HG02938 (cell line): ENCODE data around the gene CRYBB3.

Source experiments
- ATAC-seq: cut with Tn5 transposase; IDR thresholded peaks from one replicate; pipeline ENCODE4 v1.9.1; 2021; ENCODE audit warnings: mild to moderate bottlenecking, moderate library complexity; ENCODE audit not compliant: unreplicated experiment

CRYBB3 gene

DNA sequence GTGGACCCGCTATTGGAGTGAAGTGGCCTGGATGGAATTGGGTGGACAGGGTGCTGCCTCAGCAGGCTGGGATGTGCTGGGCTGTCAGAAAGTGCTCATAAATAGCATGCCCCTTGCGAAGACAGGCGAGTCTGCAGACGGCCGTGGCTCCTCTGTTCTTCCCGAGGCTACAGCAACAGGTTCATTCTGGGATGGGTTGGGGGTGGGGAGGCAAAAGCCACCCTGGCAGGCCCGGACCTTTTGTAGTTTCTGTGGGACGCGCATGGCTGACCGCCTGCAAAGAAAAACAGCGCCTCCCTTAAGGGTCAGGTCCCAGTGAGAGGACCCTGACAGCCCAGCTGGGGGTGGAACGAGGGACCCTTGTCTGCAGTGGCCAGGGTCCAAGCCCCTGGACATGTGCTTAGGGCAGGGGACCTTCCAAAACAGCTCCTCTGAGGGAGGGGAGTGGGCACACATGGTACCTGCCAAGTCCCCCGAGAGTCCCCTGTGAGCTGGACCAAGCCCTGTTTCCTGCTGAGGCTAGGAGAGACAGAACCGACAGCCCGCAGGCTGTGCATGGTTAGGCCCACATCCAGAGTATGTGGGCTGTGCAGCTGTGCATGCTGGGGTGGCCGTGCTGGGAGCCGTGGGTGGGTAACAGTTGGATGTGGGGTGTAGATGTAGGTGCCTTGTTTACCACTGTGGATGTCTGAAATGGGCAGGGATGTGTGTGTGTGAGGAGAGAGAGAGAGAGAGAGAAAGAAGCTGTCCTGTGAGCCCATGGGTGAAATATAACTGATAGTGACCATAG lies at the start of gene CRYBB3:
CRYBB3 (plus strand) TSS at position 128 of the 790 bp plus-strand sequence. CDS start 1,539 bp downstream, outside the sequence.
- ATAC-seq = no peak

DNA sequence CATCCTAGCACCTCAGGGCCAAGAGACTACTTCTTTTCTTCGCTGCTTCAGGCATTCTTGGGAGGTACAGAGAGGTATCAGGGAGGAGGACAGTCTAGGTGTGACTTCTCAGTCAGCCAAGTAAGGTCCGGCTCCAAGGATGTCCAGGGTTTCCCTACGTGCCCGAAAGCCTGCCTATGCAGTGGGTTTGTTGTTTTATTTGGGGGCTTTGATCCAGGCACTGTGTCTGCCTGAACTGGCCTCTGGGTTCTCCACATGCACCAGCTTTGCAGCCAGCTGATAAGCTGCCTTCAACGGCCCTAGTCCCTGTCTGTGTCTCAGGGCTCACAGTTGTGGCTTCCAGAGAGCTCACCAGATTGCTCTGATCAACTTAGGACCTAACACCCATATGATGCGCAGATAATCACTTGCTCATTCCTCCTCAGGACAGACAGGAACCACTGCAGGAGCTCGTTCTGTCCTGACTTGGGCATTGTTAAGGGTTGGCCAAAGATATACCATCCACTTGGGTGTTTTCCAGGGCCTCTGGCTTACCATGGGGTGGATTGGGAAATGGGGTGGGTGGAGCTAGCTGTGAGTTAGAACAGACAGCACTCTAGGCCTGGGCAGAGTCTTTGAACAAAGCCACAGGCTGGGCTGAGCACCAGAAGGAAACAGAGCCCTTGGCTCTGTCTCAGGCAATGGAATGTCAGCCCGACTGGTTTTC lies 45.5 kb upstream of the CRYBB3 start:
- no peak for ATAC-seq

DNA sequence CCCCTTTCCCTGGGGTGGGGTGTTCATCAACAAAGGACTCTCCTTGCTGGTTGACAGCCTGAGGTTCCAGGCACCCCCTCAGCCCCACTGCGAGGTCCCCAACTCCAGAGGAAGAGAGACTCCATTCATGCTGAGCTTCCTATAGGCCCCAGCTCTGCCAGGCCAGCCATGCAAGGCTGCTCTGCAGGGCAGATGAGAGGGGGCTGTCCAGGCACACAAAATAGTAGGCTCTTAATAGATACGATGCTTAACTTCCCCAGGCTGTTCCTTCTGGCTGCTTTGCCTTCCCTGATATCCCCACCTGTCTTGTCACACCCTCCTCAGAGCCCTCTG lies 45.0 kb upstream of the CRYBB3 start:
- ATAC-seq = no peak

DNA sequence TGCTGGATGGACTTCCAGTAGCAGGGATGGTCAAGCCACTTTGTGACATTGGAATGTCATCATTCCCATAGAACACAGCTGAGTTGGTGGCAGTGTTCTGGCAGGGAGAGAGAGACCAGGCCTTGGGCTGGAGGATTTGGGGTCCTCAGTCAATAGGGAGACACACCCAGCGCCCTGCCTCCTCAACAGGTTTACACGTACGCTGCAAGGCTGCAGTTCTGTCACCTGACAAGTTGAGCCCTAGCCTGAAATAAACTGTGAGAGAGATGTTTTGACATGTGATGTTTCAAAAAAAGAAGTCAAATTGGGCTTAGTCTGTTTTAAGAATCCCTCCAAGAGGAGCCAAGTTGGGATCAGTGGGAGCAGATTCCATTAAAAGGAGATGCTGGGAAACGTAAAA lies 42.9 kb upstream of the CRYBB3 start:
- ATAC-seq = no peak

DNA sequence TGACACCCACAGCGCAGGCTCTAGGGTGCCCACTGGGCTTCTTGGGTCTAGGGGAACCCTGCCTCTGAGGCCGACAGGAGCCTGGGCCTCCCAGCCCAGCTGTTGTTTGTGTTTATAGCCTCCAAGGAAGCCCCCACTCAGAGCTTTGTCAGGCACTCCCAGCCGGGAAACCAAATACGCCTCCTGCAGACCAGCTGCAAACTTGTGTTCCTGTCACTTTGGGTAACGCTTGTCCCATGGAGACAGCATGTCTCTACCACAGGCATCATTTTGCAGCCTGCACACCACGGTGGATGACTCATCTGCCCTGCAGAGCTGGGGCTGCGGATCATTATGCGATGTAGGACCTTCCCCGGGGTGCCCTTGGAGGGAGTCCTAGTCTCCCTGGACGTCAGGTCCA lies 40.6 kb upstream of the CRYBB3 start:
- no peak for ATAC-seq

DNA sequence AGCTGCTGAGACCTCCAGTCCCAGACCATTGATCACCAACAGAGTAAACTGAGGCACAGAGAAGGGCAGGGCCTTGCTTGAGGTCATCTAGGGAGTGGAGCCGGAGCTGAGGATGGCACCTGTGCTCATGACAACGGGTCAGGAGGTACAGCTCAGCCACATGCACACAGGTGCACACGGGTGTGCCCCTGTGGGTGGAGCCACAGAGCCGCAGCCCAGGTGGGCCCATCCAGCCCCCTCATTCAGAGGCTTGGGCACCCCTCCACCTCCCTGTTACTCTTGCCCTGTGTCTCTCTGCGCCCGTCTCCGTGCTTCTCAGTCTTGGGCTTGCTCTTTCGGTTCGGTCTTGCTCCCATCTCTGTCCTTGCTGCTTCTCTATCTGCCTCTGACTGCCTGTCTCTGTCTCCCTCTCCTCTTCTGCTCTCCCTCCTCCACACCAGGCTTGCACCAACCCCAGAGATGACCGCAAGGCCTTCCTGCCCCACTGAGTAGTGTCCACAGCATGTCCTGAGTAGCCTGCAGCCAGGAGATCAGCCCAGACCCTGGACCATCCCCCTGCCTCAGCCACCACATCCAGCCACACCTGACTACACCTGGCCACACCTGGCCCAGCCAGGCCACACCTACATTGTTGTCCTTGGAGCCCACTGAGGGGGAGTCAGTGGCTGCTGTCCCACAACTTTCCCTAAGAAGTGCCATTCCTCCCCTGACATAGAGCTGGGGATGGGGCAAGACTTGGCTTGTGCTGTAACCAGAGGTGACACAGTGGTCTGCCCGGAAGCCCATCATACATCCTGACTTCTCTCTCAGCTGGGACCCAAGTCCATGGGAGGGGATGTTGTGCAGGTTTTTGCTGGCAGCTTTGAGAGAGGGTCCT lies 39.3 kb upstream of the CRYBB3 start:
- ATAC-seq = no peak

DNA sequence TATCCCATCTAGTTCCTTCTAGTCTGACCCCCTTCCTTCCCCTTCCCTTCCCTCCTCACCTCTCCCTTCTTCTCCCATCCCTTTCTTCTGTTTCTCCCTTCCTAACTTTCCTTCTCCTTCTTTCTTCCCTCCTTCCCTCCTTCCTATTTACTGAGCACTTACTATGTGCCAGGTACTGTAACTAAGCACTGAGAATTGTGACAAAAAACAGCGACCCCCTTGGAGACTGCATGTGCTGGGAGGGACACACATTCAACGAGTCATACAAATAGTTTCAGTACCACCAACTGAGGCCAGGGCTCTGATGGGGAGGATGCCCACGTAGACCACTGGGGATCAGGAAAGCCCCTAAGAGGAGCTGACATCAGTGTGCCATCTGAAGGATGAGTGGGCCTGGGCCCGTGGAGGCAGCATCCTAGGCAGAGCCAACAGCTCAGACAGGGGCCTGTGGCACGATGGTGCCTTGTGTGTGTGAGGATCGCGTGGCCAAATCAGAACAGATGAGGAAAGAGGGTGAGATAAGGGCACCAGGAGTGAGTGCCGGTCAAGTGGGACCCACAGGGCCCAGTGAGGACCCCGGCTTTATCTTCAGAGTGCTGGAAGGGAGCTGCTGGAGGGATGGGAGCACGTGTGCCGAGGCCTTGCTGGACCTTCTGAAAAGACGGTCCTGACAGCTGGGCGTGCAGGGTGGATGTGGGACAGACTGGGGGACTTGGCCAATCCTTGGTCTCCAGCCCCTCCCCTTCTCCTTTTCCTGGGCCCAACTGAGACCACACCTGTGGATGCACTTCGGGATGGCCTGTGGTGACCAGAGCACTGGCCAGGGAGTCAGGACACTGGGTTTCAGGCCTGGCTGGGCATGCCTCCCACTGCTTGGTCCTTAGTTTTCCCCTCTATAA lies 38.4 kb upstream of the CRYBB3 start:
- ATAC-seq = no peak

DNA sequence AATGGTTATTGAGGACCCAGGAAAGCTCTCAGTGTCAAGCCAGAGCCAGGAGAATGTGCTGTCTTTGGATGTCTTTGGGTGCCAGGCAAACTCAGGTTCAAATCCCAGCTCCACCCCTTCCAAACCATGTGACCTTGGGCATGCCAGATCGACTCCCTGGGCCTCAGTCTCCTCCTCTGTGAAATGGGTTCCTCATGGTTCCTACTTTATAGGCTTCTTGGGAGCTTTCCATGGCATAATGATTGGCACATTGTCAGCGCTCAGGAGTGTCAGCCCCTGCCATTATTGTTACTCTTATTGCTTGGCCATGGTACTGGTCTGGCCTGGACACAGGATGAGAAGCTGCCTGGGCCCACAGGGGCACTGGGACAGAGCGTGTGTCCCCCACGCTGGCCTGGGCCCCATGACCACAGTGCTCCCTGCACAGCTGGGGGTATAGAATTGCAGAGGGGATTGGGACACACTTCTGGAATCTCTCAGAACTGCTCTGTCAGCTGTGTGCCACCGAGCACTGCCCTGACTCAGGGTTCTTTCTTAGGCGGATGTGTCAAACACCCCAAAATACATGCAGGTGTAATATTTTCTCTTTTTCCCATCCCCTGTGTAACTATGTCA lies 37.6 kb upstream of the CRYBB3 start:
- no peak for ATAC-seq

DNA sequence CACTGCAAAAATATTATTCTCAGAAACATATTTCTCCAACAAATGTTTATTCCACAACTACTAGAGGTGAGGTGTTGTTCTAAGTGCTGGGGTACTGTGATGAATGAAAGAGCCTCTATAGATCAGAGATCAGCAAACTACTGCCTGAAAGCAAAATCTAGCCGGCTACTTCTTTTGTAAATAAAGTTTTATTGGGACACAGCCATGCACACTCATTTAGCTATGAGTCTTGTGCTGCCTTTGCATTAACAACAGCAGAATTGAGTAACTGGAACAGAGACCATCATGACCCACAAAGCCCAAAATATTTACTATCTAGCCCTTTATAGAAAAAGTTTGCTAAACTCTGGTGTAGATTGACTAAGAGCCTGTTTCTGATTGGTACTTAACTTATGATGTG lies 37.1 kb upstream of the CRYBB3 start:
- ATAC-seq = no peak

DNA sequence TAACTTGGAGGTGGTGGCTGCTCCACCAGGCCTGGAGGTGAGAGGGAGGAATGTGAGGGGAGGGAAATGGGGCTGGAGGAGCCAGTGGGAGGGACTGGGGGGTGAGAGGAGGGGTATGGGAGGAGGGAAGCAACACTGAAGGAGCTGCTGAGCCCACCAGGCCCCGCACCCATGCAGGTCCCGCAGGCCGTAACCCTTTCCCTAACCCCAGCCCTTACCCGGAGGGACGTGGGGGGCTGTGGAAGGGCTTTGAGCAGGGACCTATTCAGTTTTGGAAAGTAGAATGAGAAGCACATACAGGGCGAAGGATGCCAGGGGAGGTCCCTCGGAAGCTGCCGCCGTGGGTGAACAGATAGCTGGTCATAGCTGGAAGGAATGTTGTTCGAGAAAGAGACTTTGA lies 33.9 kb upstream of the CRYBB3 start:
- ATAC-seq = no peak

DNA sequence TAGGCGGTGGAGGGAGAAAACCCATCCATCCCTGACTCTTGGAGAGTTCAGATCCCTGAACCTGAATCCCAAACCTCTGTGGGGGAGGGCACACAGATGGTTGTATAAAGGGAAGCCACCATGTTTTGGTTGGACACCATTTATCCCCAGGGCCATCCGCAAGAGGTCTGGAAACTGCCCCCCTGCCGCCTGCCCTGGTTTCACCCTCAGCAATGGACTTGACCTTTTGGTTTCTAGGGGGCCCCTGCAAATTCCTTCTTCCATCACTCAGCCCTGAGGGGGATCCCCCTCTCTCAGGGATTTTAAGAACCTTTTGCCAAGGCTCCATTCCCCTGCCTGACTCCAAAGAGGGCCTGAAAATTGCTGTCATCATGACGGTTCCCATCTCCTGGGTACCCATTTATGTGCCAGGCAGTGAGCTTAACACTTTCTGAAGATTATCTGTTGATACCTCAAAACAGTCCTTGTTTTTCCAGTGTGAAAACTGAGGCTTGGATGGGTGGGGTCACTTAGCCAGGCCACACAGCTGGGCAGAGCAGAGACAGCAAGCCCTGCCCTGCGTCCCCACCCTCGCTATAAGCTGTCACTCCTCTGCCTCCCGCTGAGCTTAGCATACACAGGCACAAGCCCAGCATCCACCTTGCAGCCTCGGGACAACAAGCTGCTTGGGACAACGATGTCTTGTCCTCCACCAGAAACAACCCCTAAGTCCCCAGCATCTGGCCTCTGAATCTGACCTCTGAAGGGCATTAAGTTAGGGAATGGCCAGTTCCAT lies 33.2 kb upstream of the CRYBB3 start:
- ATAC-seq = no peak

DNA sequence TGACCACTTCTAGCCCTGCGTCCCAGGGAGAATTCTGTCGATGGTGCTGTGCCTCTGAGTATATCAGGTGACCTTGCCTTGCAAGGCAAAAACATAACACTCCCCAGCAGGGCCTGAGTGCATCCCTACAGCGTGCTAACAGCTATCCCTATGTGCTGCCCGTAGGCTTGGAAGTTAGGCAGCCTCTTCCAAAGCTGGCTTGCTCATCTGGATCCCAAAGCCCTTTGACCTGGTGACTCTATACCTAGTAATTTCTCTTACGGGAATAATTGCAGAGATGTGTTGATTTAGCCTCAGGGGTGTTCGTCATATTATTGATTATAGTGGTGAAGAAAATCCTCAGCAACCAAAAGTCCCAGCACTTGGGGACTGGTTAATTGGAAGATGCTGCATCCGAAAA lies 32.6 kb upstream of the CRYBB3 start:
- no peak for ATAC-seq

DNA sequence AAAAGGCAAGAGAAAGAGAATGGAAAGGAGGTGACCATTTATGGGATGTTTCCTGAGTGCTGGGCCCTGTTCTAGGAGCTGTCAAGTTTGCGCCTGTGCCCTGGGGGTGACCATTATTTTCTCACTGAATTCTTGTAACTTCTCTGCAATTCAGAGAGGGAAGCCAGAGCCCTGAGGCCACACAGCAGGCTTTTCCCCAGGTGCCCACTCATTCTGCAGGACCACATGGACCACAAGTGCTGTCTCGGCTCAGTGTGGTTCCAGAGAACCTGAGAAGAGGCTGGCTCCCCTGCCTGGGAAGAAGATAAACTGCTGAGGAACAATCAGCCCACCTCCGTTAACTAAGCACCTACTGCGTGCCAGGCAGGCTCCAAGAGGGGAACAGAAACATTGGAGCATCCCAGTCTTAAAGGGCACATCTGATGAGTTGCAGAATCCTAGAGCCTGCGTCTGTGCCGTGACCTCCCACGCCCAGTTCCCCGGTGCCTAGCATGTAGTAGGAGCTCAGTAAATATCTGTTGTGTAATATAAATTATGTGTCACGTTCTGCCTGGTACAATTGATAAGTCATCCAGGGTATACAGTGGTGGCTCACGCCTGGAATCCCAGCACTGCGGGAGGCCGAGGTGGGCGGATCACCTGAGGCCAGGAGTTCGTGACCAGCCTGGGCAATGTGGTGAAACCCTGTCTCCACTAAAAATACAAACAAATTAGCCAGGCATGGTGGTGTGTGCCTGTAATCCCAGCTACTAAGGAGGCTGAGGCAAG lies 31.6 kb upstream of the CRYBB3 start:
- ATAC-seq = no peak

DNA sequence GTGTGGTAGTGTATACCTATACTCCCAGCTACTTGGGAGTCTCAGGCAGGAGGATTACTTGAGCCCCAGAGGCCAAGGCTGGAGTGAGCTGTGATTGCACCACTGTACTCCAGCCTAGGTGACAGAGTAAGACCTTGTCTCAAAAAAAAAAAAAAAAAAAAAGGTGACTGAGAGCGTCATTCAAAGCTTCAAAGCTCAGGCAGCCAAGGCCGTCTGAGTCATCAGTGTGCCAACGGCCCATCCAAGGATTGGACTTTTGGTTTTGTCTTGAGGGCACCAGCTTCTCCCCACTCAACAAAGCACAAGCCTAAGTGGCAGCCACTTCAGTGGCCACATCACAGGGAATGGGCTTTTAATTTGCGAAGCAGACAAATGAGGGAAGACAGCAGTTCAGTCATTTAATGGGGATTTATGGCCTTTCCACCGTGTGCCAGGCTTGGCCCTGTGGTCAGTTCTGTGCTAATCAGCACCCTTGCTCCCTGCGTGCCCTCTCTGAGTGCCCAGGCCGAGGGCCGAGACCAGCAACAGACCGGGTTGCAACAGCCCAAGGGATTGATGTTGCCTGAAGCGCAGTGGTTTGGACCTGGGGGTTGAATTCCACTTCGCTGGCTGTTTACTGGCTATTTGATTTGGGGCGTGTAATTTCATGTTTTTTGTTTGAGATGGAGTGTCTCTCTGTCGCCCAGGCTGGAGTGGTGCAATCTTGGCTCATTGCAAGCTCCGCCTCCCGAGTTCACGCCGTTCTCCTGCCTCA lies 30.2 kb upstream of the CRYBB3 start:
- ATAC-seq = no peak

DNA sequence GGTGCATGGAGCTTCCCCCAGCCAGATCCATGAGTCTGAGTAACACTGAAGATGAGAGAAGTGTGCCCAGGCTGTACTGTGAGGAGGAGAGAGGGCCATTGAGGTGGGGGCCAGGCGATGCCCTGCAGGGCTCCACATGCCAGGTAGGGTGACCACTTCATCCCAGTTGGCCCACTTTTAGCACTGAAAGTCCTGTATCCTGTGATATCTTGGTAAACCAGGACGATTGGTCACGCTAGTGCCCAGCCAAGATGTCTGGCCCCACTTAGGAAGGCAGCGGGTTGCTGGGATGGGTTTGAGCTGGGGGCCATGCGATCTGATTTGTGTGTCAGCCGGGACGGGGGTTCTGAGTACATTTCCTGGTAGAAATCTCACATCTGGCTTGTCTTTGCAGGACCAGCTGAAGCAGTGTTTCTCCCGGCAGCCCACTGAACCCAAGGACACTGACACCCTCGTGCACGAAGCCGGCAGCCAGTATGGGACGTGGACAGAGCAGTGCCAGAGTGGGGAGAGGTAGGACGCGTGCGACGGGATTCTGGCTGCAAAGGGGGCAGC lies 29.2 kb upstream of the CRYBB3 start:
- ATAC-seq = no peak

DNA sequence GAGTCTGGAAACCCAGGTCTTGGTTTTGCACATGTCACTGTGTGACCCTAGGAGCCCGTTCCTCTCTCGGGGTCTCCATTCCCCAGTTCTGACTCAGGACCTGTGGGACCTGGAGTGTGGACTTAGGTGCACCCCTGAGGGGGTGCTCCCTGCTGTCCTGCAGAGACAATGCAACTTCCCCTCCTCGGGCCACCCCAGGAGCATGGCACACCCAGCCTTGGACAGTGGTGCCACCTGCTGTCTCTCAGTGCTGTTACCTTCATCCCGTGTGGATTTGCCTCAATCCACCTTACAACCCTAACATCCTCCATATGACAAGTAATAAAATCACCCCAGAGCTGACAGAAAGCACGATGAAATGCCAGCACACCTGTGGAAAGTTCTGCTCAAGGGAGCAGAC lies 27.5 kb upstream of the CRYBB3 start:
- ATAC-seq = no peak

DNA sequence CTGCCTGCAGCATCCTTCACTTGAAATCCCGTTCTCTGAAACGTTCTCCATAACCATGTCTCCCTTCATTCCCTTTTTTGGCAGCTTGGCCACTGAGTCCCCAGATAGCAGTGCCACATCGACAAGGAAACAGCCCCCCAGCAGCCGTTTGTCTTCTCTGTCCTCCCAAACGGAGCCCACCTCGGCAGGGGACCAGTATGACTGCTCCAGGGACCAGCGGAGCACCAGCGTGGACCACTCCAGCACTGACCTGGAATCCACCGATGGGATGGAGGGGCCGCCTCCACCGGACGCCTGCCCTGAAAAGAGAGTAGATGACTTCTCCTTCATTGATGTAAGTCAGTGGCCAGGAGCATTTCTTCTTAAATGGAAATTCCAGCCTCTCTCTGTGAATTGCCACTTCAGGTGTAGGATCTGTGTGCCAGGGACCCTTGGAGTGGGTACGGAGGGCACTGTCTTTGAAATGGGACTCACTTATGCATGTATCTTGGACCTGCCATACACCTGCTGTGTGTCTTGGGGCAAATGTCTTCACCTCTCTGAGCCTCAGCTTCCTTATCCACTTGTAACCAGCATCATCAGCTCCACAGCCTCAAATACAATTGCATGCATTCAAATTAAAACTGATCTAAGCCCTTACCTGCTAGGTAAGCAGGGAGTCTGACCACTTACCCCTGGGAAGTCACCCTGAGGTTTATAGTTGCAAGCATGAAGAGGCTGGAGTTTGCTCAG lies 25.3 kb upstream of the CRYBB3 start:
- no peak for ATAC-seq
